ENCODE results near the gene FUS. TPM values are rescaled to one million over a fixed set of nuclear protein-coding genes. Genes with fewer than 3 reads are reported as not detected.
"Not testable (repeated sequence)": the region's sequence is repeated elsewhere in the genome, so short reads cannot be mapped to it uniquely, and the experiment has no call there.

Gene FUS
- total RNA-seq, 1 donor from 2014 or later, result 346 TPM

DNA sequence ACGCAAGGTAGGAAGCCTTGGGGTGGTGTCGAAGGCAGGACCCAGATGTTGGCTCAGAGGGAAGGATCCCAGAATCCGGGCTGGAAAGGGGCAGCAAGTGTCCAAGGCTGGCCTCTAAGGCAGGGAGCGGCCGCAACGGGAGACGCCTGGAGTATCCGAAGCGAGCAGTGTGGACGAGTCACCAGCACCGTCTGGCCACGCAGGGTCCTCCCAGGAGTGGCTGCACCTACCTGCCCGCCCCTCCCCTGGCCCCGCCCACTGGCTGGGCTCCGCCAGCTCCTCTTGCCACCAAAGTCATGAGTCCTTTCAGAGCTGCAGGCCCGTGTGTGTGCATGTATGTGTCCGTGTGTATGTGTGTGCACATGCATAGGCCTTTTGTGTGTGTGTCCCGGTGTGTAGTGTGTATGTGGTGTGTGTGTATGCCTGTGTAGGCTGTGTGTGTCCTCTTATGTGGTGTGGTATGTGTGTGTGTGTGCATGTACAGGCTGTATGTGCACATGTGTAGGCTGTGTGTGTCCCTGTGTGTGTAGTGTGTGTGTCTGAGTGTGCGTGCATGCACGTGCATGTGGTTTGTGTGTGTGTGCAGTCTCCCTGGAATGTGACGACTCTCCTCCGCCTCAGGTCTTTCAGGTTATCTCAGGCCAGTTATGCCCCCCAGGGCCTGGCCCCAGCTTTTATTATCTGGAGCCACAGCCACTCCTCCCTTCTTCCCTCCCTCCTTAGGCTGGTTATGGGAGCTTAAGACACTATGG is 44.2 kb upstream of the FUS start, which contains the start of gene PRSS8:
PRSS8 (minus strand) TSS at position 193 of the 752 bp plus-strand sequence. CDS start 229 bp downstream, outside the sequence.
- DNase-seq (ENCODE audit: extremely low spot score, unreplicated experiment), result no peak
- Mint-ChIP-seq H3K4me1 (ENCODE audit: unreplicated experiment) (peaks cover 7% of the 10 kb centered on the region), H3K27me3 (ENCODE audit: unreplicated experiment) (no peaks in the 10 kb centered on the region), H3K36me3 (ENCODE audit: unreplicated experiment) (no peaks in the 10 kb centered on the region), H3K9me3 (ENCODE audit: unreplicated experiment) (no peaks in the 10 kb centered on the region), H3K27ac (ENCODE audit: unreplicated experiment) (no peak within 1 kb of the TSS), H3K4me3 (ENCODE audit: unreplicated experiment) (no peak within 1 kb of the TSS)
- no peak for TF ChIP-seq CTCF (IDR thresholded peaks at IDR 0.05)

- Mint-ChIP-seq H3K36me3 (ENCODE audit: unreplicated experiment) (no peaks in the 10 kb centered on the region), H3K4me1 (ENCODE audit: unreplicated experiment) (peaks cover 11% of the 10 kb centered on the region), H3K9me3 (ENCODE audit: unreplicated experiment) (no peaks in the 10 kb centered on the region), H3K27ac (ENCODE audit: unreplicated experiment) (no peak overlapping the region), H3K27me3 (ENCODE audit: unreplicated experiment) (no peaks in the 10 kb centered on the region), H3K4me3 (ENCODE audit: unreplicated experiment) (no peak overlapping the region)
- no peak for DNase-seq (ENCODE audit: extremely low spot score, unreplicated experiment)
- no peak for TF ChIP-seq CTCF (IDR thresholded peaks at IDR 0.05)
Observed at GRCh38 chr16:31136287-31136662, 43.7 kb upstream of the FUS start.

DNA sequence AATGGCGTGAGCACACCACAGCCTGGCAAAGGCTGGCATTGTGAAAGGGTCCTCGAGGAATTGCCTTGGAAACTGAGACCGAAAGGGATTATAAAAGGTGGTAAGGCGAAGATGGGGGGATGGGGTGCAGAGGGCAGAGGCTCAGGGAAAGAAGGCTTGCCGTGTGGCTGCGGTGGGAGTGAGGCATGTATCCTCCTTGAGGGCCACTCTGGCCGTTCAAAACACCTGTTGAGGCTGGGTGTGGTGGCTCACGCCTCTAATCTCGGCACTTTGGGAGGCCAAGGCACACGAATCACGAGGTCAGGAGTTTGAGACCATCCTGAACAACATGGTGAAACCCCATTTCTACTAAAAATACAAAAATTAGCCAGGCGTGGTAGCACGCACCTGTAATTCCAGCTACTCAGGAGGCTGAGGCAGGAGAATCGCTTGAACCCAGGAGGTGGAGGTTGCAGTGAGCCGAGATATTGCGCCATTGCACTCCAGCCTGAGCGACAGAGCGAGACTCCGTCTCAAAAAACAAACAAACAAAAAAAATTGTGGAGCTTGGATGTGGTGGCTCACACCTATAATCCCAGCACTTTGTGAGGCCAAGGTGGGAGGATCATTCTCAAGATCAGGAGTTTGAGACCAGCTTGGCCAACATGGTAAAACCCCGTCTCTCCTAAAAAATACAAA is 43.0 kb upstream of the FUS start:
- not testable (repeated sequence) for DNase-seq (ENCODE audit: extremely low spot score, unreplicated experiment); H3K27ac Mint-ChIP-seq (ENCODE audit: unreplicated experiment); H3K27me3 Mint-ChIP-seq (ENCODE audit: unreplicated experiment); H3K9me3 Mint-ChIP-seq (ENCODE audit: unreplicated experiment); H3K4me3 Mint-ChIP-seq (ENCODE audit: unreplicated experiment); H3K36me3 Mint-ChIP-seq (ENCODE audit: unreplicated experiment)
- H3K4me1 Mint-ChIP-seq (ENCODE audit: unreplicated experiment), result peaks cover 18% of the 10 kb centered on the region

- DNase-seq (ENCODE audit: extremely low spot score, unreplicated experiment), result no peak
- no peak overlapping the region for H3K4me3 Mint-ChIP-seq (ENCODE audit: unreplicated experiment)
- TF ChIP-seq CTCF (IDR thresholded peaks at IDR 0.05), result no peak
- H3K9me3 Mint-ChIP-seq (ENCODE audit: unreplicated experiment), result no peaks in the 10 kb centered on the region
- no peaks in the 10 kb centered on the region for H3K36me3 Mint-ChIP-seq (ENCODE audit: unreplicated experiment)
- H3K27ac Mint-ChIP-seq (ENCODE audit: unreplicated experiment), result no peak overlapping the region
- peaks cover 18% of the 10 kb centered on the region for H3K4me1 Mint-ChIP-seq (ENCODE audit: unreplicated experiment)
- no peaks in the 10 kb centered on the region for H3K27me3 Mint-ChIP-seq (ENCODE audit: unreplicated experiment)
Observed at GRCh38 chr16:31138621-31139578, 41.0 kb upstream of the FUS start.

GRCh38 chr16:31141071-31141469 is 38.9 kb upstream of the FUS start:
- not testable (repeated sequence) for DNase-seq (ENCODE audit: extremely low spot score, unreplicated experiment); H3K36me3 Mint-ChIP-seq (ENCODE audit: unreplicated experiment); H3K27ac Mint-ChIP-seq (ENCODE audit: unreplicated experiment); H3K27me3 Mint-ChIP-seq (ENCODE audit: unreplicated experiment); H3K9me3 Mint-ChIP-seq (ENCODE audit: unreplicated experiment); H3K4me3 Mint-ChIP-seq (ENCODE audit: unreplicated experiment)
- H3K4me1 Mint-ChIP-seq (ENCODE audit: unreplicated experiment), result peaks cover 14% of the 10 kb centered on the region

Data from osteocyte (in vitro differentiated cells).